Medulla oblongata (tissue), 1 donor: ENCODE data around the gene MAGEL2.
"Not testable (repeated sequence)": the region's sequence is repeated elsewhere in the genome, so short reads cannot be mapped to it uniquely, and the experiment has no call there.

Experiments
- DNase-seq: peaks from one replicate; pipeline ENCODE4 v3.0.0-alpha.2; 2015; ENCODE audit errors: extremely low spot score

MAGEL2 gene

GRCh38 chr15:23606226-23606625 lies 41.4 kb downstream of the MAGEL2 start:
- DNase-seq, result no peak

DNA sequence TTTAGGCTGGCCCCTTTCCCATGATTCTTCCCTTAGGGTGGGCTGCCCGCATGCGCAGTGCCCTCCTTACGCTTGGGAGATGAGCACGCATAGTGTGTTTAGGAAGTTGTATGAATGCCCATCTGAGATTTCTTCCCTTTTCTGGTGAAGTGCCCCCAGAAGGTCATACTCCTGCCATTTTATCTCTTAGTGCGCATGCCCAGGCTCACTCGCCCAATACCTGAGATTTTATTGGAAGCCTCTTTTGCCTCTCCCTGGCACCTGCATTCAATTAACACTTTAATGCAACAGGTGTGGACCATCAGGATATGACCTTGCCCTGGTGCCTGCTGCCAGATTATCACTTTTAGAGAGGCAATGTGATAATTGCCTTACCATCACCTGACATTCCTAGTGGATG lies 45.5 kb downstream of the MAGEL2 start:
- no peak for DNase-seq

GRCh38 chr15:23599053-23599452 lies 48.6 kb downstream of the MAGEL2 start:
- DNase-seq, result no peak

DNA sequence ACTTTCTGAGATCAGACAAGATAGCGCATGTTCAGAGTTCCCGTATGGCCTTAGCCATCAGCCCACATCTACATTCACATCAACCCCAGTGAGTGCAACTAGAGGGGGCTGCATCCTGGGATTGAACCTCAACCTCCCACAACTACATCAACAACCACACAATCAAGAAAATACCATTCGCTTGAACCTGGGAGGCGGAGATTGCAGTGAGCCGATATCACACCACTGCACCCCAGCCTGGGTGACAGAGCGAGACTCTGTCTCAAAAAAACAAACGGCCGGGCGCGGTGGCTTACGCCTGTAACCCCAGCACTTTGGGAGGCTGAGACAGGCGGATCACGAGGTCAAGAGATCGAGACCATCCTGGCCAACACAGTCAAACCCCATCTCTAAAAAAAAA lies 50.4 kb downstream of the MAGEL2 start:
- DNase-seq, result not testable (repeated sequence)

GRCh38 chr15:23596736-23597135 lies 50.9 kb downstream of the MAGEL2 start:
- DNase-seq, result no peak

DNA sequence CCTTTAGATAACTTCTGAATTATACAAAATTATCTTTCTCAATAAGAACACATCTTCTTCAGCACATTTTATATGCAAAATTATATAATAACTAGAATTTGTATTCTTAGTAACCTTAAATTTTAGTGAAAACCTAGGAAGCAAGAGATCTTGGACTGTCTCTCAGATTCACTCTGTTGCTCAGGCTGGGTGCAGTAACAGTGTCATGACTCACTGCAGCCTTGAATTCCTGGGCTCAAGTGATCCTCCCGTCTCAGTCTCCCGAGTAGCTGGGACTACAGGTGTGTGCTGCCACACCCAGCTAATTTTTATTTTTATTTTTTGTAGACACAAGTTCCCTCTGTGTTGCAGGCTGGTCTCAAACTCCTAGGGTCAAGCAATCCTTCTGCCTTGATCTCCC lies 52.3 kb downstream of the MAGEL2 start:
- no peak for DNase-seq

DNA sequence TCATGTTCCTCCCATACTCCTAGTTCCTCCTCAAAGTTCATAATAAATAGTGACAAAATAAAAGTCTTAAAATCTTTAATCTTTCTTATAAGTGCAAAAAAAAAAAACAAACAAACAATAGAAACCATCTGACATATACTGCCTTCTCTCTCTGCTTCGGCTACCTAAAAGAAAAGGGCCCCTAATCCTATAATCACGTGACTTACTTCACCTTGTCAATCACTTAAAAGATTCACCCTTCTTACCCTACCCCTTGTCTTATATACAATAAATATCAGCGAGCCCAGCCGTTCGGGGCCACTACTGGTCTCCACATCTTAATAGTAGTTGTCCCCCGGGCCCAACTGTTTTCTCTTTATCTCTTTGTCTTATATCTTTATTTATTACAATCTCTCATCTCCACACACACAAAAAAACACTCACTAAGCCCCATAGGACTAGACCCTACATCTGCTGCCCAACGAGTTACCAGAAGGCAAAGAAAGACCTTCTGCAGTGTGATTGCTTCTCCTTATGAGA lies 53.4 kb downstream of the MAGEL2 start:
- DNase-seq, result no peak
